Mucosa of descending colon (tissue), 3 donors: Measurements from ENCODE around the gene POLK. TPM values are rescaled to one million over a fixed set of nuclear protein-coding genes. Genes with fewer than 3 reads are reported as not detected.

Experiments
- ATAC-seq: fragments of 200-7000 bp; cut with Tn5 transposase; one replicate; pipeline ENCODE4 v1.9.1; 2020; ENCODE audit warnings: mild to moderate bottlenecking, moderate library complexity
- DNase-seq, 3 donors: peaks; one replicate each; pipeline ENCODE4 v3.0.0-alpha.2; 2020
- H3K36me3 ChIP-seq: fragments of 200-600 bp; one replicate; pipeline ENCODE4 v1.8.0; 2021; ENCODE audit warnings: low read depth, mild to moderate bottlenecking
- H3K4me1 ChIP-seq: fragments of 200-600 bp; one replicate; pipeline ENCODE4 v1.8.0; 2021; ENCODE audit warnings: low read depth, mild to moderate bottlenecking
- H3K4me3 ChIP-seq: fragments of 200-600 bp; one replicate; pipeline ENCODE4 v1.8.0; 2021; ENCODE audit warnings: mild to moderate bottlenecking
- H3K9me3 ChIP-seq: fragments of 200-600 bp; one replicate; pipeline ENCODE4 v1.8.0; 2021; ENCODE audit warnings: mild to moderate bottlenecking
- CTCF ChIP-seq: fragments of 200-600 bp; IDR thresholded peaks from one replicate; pipeline ENCODE4 v1.8.0; 2022; ENCODE audit warnings: antibody characterized with exemption, mild to moderate bottlenecking
- intact Hi-C, 2 donors: fragments of 100-400 bp; cut with DNase I in 1 of 2; cut with micrococcal nuclease in 1 of 2; formaldehyde crosslinking; loops; one replicate each; pipeline versions ENCODE4 v1.11.0 to v1.11.1; 2022; cut with DNase I, micrococcal nuclease
- long read RNA-seq, 2 donors: library from polyadenylated mRNA; unstranded; transcript quantifications; one replicate each; pipeline ENCODE4 v2.0.0, GENCODE V29; 2019 to 2021
- total RNA-seq, 3 donors: library from RNA; stranded (reverse); fragmentation: NEBNext Ultra II Directional in 2 of 3; extraction: Animal tissue kit (Norgen Biotek cat#: 25700) in 2 of 3; gene quantifications; one replicate each; pipeline versions ENCODE4 v1.2.1 to v1.2.4, GENCODE V29; 2021 to 2023
- donor health status: DM: no; HTN: no; CAD: no; lungs with moderate emphysema.
- donor health status: DM: no; HTN: no; CAD: no.
- donor health status: DM: no; HTN: yes; CAD: no.

POLK gene
- 10 to 100 TPM; 15.3 to 32.5 (median 17.6) TPM for total RNA-seq
- long read RNA-seq, donor 1, full-length matches to known transcripts, result 2 of 12 reads
- long read RNA-seq, donor 1, partial matches to known transcripts, result 5 of 12 reads
- long read RNA-seq, donor 1, other reads (novel, unspliced or antisense), result 5 of 12 reads
- long read RNA-seq, donor 2, partial matches to known transcripts, result 1 of 2 reads
- long read RNA-seq, donor 2, other reads (novel, unspliced or antisense), result 1 of 2 reads

DNA sequence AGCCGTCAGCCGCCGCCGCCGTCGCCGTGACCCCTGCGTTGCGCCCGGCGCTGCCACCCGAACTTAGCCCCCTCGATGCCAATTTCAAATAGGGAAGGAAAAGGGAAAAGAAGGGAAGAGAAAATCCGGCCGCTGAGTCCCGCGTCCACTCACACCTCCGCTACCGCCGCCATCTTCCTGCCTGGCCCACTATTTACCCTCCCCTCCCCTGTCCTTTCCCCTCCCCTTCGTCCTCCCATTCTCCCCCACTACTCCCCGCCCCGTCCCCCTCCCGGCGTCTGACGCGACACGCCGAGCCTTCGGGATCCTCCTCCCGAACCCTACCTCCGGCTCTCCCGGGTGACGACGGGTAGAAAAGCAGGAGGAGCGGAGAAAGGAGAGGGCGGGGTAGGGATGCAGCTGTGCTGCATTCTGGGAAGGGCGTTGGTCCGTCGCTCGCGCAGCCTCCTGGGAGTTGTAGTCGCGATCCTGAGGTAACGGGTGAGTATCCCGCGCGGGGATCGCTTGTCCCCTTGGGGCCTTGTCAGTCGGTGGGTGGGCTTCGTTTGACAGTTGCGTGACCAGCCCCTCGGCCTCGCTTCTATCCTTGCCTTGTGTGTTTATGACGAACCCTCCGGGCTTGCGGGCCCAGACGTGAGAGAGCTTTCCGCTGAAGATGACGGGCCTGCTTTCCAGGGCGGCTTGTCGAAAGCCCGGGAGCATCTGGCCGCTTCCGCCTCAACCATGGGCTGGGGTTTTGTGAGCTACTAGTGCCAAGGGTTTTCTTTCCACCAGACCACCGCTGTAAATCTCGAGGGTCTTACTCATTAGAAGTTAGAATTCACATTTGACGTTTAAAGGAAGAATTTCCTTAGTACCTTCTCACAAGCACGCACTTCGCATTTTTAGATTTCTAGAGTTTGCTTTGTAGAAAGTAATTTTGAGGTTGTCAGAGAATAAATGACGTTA is at the start of gene POLK, which contains the start of gene CERT1:
TSS of gene POLK (plus strand) at position 457 of the 948 bp plus-strand sequence.
TSS of gene CERT1 (minus strand) at position 195 of the 948 bp plus-strand sequence. CDS start 422 bp downstream, outside the sequence.
- TF ChIP-seq CTCF, result no peak
- intact Hi-C loops, result no loop called here
- H3K36me3 ChIP-seq, result no peaks in the 10 kb centered on the region
- DNase-seq (peak; percentile 98), ATAC-seq (peak; percentile 97)
- H3K4me3 ChIP-seq, result peak within 1 kb of the TSS; percentile 88
- peaks cover 21% of the 10 kb centered on the region for H3K4me1 ChIP-seq
- no peaks in the 10 kb centered on the region for H3K9me3 ChIP-seq

GRCh38 chr5:75463726-75464125 is 48.0 kb upstream of the POLK start:
- Histone ChIP-seq H3K9me3 (peaks cover under 1% of the 10 kb centered on the region), H3K4me3 (no peak overlapping the region), H3K4me1 (no peaks in the 10 kb centered on the region), H3K36me3 (no peaks in the 10 kb centered on the region)
- intact Hi-C loops, result no loop called here
- DNase-seq, result no peak
- ATAC-seq, result no peak
- TF ChIP-seq CTCF, result no peak

- intact Hi-C loops, result no loop called here
- Histone ChIP-seq H3K4me3 (no peak overlapping the region), H3K4me1 (no peaks in the 10 kb centered on the region), H3K36me3 (no peaks in the 10 kb centered on the region), H3K9me3 (peaks cover 18% of the 10 kb centered on the region)
- TF ChIP-seq CTCF, result no peak
- DNase-seq (no peak), ATAC-seq (no peak)
Measured at GRCh38 chr5:75465480-75465879, 46.2 kb upstream of the POLK start.

GRCh38 chr5:75466006-75466716 is 45.5 kb upstream of the POLK start:
- ATAC-seq, result no peak
- no peak for DNase-seq
- no peaks in the 10 kb centered on the region for H3K36me3 ChIP-seq
- peaks cover 20% of the 10 kb centered on the region for H3K9me3 ChIP-seq
- TF ChIP-seq CTCF, result no peak
- H3K4me1 ChIP-seq, result no peaks in the 10 kb centered on the region
- intact Hi-C loops, result no loop called here
- no peak overlapping the region for H3K4me3 ChIP-seq

DNA sequence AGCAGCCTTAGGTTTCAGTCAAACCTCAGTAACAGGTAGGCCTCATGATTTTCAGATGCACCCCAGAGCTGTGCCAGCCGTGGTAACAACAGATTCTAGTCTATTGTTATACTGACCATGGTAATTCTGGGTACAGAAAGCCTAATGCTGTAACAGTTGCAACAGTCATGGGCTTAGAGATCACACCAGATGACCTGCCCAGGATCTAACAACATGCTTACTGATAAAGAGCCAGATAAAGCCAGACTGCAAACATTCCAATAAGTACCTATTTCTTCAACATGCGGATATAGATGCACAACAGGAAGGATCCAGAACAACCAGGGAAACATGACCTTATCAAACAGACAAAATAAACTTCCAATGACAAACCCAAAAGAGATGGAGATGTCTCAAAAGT is 43.1 kb upstream of the POLK start:
- no peaks in the 10 kb centered on the region for H3K36me3 ChIP-seq
- TF ChIP-seq CTCF, result no peak
- DNase-seq (no peak), ATAC-seq (no peak)
- intact Hi-C loops, result no loop called here
- no peaks in the 10 kb centered on the region for H3K4me1 ChIP-seq
- no peak overlapping the region for H3K4me3 ChIP-seq
- H3K9me3 ChIP-seq, result peaks cover 20% of the 10 kb centered on the region
